Prostate gland (tissue), 2 donors: ENCODE results near the gene E2F2.

Experiments used
- CTCF ChIP-seq, 4 experiments: fragments of 200-600 bp in 2 of 4; fragments of 450-650 bp in 2 of 4; sonication (generic) in 2 of 4; IDR thresholded peaks; 1 replicate in 3 of 4; 2 replicates in 1 of 4; pipeline ENCODE4 v1.5.1; 2016 to 2019; ENCODE audit warnings: antibody characterized with exemption in 4 of 4, mild to moderate bottlenecking in 2 of 4, moderate library complexity in 2 of 4
- POLR2A ChIP-seq: fragments of 450-650 bp; IDR thresholded peaks from one replicate; pipeline ENCODE4 v1.6.1; 2016; ENCODE audit warnings: antibody characterized with exemption, mild to moderate bottlenecking
- POLR2AphosphoS5 ChIP-seq: sonication (generic); formaldehyde crosslinking; IDR thresholded peaks from one replicate; pipeline ENCODE4 v1.6.1; 2017; ENCODE audit warnings: antibody characterized with exemption

GRCh38 chr1:23570001-23570691, 39.1 kb upstream of the E2F2 start:
- TF ChIP-seq CTCF (IDR thresholded peaks at IDR 0.05) (no peak), POLR2A (no peak), POLR2AphosphoS5 (no peak)
